Lung microvascular endothelial cell (primary cell): ENCODE results near the gene ZSWIM6. TPM values are rescaled to one million over a fixed set of nuclear protein-coding genes. Genes with fewer than 3 reads are reported as not detected.

Experiments used
- DNase-seq, 2 donors: peaks; one replicate each; pipeline versions ENCODE4 v3.0.0 to v3.0.0-alpha.2; 2010; ENCODE audit warnings: low read depth in 2 of 2
- total RNA-seq: library from RNA; depleted of rRNA; stranded (reverse); fragments of >200 nt; gene quantifications from 2 replicates; pipeline ENCODE4 v1.2.1, GENCODE V29; 2014

ZSWIM6 gene
- total RNA-seq, 1 donor from 2014 or later = 13.9 TPM

GRCh38 chr5:61438298-61438970 lies 106.4 kb downstream of the ZSWIM6 start:
- no peak for DNase-seq

- peak in 1 of 2 donors; percentile 9 for DNase-seq
Observed at GRCh38 chr5:61440086-61440485, 108.0 kb downstream of the ZSWIM6 start.

- DNase-seq = no peak
Observed at GRCh38 chr5:61440596-61440995, 108.5 kb downstream of the ZSWIM6 start.

- no peak for DNase-seq
Observed at GRCh38 chr5:61441742-61442141, 109.7 kb downstream of the ZSWIM6 start.

GRCh38 chr5:61447780-61448495 lies 115.9 kb downstream of the ZSWIM6 start:
- no peak for DNase-seq

- peak; percentile 79 to 83 for DNase-seq
Observed at GRCh38 chr5:61449804-61450492, 117.9 kb downstream of the ZSWIM6 start.

GRCh38 chr5:61450493-61451279 lies 118.6 kb downstream of the ZSWIM6 start:
- DNase-seq = peak; percentile 34 to 70

- DNase-seq = no peak
Observed at GRCh38 chr5:61455179-61456006, 123.3 kb downstream of the ZSWIM6 start.

GRCh38 chr5:61460471-61460870 lies 128.4 kb downstream of the ZSWIM6 start:
- no peak for DNase-seq

- no peak for DNase-seq
Observed at GRCh38 chr5:61461417-61461816, 129.4 kb downstream of the ZSWIM6 start.

- no peak for DNase-seq
Observed at GRCh38 chr5:61461926-61462325, 129.9 kb downstream of the ZSWIM6 start.

- DNase-seq = no peak
Observed at GRCh38 chr5:61463596-61463995, 131.5 kb downstream of the ZSWIM6 start.

GRCh38 chr5:61464512-61464911 lies 132.5 kb downstream of the ZSWIM6 start:
- DNase-seq = peak in 1 of 2 donors; percentile 11

GRCh38 chr5:61465066-61465465 lies 133.0 kb downstream of the ZSWIM6 start:
- no peak for DNase-seq

- DNase-seq = no peak
Observed at GRCh38 chr5:61465496-61465895, 133.4 kb downstream of the ZSWIM6 start.

- DNase-seq = no peak
Observed at GRCh38 chr5:61466017-61466416, 134.0 kb downstream of the ZSWIM6 start.

GRCh38 chr5:61467766-61468482 lies 135.9 kb downstream of the ZSWIM6 start:
- DNase-seq = peak in 1 of 2 donors; percentile 24

GRCh38 chr5:61468483-61468865 lies 136.4 kb downstream of the ZSWIM6 start:
- no peak for DNase-seq

GRCh38 chr5:61471352-61471751 lies 139.3 kb downstream of the ZSWIM6 start:
- no peak for DNase-seq
